T47D (cell line): ENCODE results near the gene AFTPH.

Experiments
- DNase-seq, 2 experiments: peaks; one replicate each; pipeline versions ENCODE4 v3.0.0 to v3.0.0-alpha.2; 2011 to 2012; ENCODE audit warnings: low read depth in 1 of 2, low spot score in 1 of 2
- JUND ChIP-seq: IDR thresholded peaks from 2 replicates; pipeline ENCODE4 v1.6.1; 2012; ENCODE audit warnings: low read depth
- in situ Hi-C: cut with HindIII; loops from 2 replicates; pipeline ENCODE4 v1.10.0; 2016; ENCODE audit warnings: low sequenced_read_pairs, low pct_unique_long_range_greater_than_20kb

AFTPH gene

DNA sequence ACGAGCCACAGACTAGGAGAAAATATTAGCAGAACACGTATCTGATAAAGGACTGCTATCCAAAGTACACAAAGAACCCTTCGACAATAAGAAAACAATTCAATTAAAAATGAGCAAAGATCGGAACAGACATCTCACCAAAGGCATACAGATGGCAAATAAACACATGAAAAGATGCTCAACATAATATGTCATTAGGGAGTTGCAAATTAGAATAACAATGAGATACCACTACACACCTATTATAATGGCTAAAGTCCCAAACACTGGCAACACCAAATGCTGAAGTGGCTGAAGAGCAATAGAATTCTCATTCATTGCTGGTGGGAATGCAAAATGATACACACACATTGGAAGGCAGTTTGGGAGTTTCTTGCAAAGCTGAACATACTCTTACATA lies 96.5 kb downstream of the AFTPH start:
- TF ChIP-seq JUND = no peak
- no peak for DNase-seq
- in situ Hi-C loops = no loop called here

DNA sequence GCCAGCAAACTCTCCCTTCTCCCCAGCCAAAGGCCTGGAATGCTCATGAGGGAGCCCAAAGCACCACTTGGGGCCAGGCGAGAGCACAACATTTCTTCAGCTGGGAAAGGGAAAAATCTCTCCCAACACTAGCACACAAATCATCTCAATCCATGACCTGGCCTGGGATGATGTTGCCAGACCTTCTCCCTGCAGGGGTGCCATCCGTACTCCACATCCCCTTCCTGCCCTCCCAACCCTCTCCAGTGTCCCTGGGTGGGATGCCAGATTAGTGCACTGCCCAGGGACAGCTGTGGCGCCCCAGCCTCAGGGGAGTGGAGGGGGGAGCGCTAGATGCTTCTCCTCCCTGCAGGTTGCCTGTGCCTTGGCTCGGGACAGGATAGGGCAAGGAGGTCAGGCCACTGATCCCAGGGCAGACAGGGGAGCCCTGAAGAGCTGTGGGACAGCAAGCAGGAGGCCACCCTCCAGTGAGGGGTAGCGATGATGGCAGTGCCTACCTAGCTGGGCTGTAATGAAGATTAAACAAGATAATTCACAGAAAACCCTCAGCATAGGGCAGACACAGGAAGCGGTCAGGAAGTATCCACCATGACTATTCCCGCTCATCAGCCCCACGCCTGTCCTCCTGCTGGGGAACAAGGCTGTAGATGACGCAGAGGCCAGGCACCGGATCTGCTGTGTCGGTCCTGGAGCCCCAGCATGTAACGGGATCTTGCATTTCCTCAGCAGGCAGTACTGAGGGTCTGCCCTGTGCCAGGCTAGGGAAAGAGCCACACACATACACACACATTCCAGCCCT lies 98.5 kb downstream of the AFTPH start:
- DNase-seq = no peak
- in situ Hi-C loops = no loop called here
- no peak for TF ChIP-seq JUND

DNA sequence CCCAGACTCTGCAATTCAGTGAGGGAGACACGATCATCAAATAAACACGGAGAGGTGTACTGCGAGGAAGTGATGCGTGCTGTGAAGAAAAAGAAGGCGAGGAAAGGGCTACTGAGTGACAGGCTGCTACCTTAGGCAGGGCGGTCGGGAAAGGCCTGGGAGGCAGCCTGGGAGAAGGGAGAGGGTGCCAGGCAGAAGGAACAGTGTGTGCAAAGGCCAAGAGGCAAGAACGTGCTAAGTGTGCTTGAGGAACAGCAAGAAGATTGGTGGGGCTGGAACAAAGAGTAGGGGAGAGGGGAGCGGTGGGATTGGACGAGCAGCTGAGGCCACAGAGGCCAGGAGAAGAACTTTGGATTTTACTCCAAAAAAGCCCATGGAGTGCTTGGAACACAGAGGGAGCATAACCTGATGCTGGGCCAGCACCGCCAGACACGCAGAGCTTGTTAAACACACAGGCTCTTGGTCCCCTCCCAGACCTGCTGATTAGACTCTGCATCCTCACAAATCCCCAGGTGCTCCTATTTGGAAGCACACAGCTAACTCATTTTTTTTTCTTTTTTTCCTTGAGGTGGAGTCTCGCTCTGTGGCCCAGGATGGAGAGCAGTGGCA lies 99.2 kb downstream of the AFTPH start:
- in situ Hi-C loops = no loop called here
- DNase-seq = no peak
- TF ChIP-seq JUND = no peak

DNA sequence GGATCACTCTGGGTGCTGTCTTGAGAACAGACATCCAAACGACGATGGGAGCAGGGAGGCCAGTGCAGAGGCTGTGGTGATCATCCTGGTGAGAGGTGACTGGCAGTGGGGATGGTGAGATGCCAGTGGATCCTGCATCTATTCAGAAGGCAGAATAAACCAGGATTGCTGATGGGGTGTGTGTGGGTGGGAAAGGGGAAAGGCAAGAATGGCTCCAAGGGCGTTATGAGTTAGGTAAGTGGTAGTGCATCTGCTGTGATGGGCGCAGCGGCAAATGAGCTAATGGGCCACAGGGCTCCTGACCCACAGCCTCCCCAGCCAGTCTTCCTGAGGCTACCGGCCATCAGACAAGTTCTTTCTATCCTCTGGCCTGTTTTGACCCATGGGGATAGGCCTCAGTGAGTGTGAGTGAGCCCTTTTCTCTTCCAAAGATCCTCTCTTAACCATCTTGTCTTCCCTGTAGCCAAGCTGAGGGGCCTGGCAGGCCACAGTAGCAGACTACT lies 100.0 kb downstream of the AFTPH start:
- TF ChIP-seq JUND = no peak
- in situ Hi-C loops = no loop called here
- no peak for DNase-seq

GRCh38 chr2:64624862-64625261 lies 100.7 kb downstream of the AFTPH start:
- no peak for TF ChIP-seq JUND
- DNase-seq = no peak
- in situ Hi-C loops = no loop called here

DNA sequence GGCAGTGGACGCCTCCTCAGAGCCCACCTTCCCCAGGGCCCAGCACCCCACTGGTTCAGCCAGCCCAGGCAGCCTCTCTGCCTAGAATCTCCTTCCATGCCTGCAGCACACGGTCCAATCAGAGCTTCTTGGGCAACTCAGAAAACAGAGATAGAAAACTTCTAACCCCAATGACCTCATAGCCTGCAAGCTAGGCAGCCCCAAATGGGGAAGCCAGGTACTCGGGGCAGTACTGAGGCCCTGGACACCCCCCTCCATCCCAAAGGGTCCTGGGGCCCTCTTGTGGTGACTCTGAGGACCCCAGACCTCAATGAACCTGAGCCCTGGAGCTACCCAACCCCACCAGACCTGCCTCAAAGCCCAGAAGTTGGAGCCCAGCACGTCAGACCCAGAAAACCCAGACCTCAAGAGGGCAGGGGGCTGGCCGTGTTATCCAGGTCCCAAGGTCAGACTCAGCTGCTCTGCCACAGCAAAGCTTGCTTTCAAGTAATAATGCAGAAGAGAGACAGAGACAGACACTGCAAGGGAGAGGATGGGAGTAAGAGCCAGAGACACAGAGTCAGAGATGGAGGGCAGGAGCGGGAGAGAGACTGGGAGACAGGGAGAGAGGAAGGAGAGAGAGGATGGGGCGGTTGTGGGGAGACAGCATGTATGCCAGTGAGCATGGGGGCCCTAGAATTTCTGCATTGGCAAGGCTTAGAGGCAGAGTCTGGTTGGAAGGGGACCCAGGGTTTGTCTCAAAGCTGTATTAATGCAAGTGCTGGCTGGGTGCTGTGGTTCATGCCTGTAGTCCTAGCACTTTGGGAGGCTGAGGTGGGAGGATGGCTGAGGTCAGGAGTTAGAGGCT lies 101.4 kb downstream of the AFTPH start:
- no peak for DNase-seq

DNA sequence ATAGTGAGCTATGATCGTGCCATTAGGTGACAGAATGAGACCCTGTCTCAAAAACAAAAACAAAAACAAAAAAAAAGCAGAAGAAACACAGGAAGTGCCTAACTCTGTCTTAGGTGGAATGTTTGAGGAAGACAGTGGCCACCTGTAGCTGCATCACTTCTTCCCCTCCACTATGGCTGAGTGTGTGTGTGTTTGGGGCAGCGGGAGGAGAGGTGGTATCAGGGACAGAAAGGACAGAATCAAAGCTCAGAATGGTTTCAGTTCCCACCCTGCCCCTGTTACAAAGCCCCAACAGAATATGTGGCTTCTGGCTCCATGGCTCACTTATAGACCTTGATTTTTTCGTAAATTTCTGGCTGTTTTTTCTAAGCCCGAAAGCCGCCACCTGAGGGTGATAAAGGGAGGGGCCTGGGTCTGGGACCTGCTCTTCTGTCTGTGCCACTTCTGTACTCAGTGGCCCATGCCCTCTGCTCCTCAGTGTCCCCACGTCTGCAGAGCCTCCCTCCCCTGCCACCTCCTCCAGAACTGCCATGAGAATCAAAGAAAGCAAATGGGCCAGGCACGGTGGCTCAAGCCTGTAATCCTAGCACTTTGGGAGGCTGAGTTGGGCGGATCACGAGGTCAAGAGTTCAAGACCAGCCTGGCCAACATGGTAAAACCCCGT lies 102.2 kb downstream of the AFTPH start:
- no peak for TF ChIP-seq JUND
- DNase-seq = no peak
- in situ Hi-C loops = no loop called here

More for the DNA sequence above, 101.4 kb downstream of the AFTPH start:
- no peak for TF ChIP-seq JUND
- in situ Hi-C loops = no loop called here

- no peak for TF ChIP-seq JUND
- DNase-seq = no peak
- in situ Hi-C loops = no loop called here
Measured at GRCh38 chr2:64626963-64627760, 103.0 kb downstream of the AFTPH start.

GRCh38 chr2:64627860-64628841 lies 104.0 kb downstream of the AFTPH start:
- in situ Hi-C loops = no loop called here
- DNase-seq = no peak
- TF ChIP-seq JUND = no peak

GRCh38 chr2:64629329-64629781 lies 105.2 kb downstream of the AFTPH start:
- DNase-seq = no peak
- in situ Hi-C loops = no loop called here
- no peak for TF ChIP-seq JUND
